NK-92 treated with Interleukin-12 subunit alpha and Interleukin-12 subunit beta, amount 100 ng/mL, for 24 hours (cell line): ENCODE data around the gene ABCC4.
"Not testable (repeated sequence)": the region's sequence is repeated elsewhere in the genome, so short reads cannot be mapped to it uniquely, and the experiment has no call there.

Experiments
- DNase-seq: peaks from one replicate; lab custom pipeline; 2025; lab: John Stamatoyannopoulos, UW

ABCC4 gene

GRCh38 chr13:95198606-95199005 is 102.6 kb downstream of the ABCC4 start:
- not testable (repeated sequence) for DNase-seq

GRCh38 chr13:95197548-95197947 is 103.7 kb downstream of the ABCC4 start:
- DNase-seq, result no peak

GRCh38 chr13:95195146-95195545 is 106.1 kb downstream of the ABCC4 start:
- DNase-seq, result no peak

- no peak for DNase-seq
These were observed 107.6 kb downstream of the ABCC4 start for GRCh38 chr13:95193509-95194230.

DNA sequence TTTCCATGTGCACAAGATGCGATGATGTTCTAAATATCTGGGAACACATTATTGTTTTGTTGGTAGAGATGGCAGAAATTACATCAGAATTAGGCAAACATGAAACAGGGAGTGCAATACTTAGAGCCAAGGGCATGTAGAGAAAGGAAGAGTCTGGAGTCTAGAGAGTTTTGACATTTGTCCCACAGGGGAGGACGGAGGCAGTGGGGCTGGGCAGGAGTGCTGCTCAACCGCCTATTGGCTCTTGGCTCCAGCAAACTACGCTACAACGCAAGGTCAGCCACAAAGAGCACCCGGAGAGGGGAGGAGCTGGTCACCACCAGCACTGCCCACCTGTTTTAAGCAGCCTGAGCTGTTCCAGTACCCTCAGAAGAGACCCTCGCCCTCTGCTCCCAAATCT is 108.3 kb downstream of the ABCC4 start:
- DNase-seq, result no peak

GRCh38 chr13:95192564-95192945 is 108.7 kb downstream of the ABCC4 start:
- DNase-seq, result not testable (repeated sequence)

DNA sequence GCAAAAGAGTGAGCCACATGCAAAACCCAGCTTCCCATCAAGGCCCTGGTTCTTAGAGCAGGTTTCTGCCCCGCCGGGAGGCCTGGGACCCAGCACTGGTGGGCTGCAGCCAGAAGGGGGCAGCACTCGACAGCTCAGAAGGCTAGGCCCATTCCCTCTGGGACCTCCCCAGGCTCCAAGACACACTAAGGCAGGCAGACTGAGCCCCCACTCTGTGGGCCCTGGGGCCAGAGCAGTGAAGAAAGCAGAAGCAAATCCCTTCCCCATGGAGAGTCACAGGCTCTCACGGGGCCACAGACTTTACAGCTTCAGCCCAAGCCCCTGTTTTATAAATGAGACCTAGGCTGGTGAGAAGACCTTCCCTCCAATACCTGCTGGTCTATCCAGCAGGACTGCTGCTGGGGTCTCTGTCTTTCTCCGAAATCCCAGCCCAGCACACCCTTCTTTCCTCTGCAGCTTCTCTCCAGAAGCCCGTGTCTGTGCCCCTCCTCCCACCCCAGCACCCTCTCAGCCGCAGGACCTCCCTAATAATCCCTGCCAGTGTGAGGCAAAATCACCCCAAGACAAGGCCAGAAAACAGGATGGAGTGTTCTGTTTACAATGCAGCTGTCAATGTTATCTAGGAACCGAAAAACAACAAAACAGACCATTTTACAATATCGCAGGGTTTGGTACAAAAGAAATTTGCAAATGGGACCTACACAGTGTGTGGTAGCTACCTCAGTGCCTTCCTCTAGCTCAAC is 109.3 kb downstream of the ABCC4 start:
- peak; percentile 23 for DNase-seq

DNA sequence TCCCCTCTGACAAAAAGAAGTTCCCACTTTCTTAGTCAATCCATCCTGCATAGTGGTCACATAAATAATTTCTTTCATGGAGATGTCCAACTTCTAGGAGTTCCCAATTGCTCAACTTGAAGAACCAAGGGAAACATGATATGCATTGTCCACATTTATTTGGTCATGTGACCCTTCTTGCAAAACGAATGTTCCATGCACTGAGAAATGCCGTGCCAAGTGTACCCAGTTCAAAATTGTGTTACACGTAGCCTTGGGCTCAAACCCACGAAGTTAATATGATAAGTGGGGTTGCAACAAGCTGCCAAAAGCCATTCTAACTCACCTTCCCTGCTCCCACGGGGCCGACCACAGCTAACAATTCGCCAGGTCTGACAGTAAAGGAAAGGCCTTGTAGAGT is 113.1 kb downstream of the ABCC4 start:
- DNase-seq, result no peak

GRCh38 chr13:95185851-95186250 is 115.4 kb downstream of the ABCC4 start:
- no peak for DNase-seq

DNA sequence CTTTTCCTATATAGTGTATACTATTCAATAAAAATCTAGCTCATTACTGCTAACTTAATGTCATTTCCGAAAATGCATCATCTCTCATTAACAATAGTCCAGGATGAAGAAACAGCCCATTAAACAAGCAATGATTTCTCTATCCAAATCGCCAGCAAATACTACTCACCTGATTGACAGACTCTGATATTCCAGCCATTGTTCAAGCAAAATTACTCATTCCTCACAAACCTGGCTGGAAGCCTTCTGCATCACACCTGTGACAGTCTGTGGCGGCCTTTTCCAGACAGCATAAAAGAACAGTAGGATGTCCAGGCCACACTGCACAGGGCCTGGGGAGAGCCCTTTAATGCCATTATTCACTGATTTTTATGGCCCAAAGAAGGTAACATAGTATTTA is 115.9 kb downstream of the ABCC4 start:
- DNase-seq, result no peak

- DNase-seq, result no peak
These were observed 116.9 kb downstream of the ABCC4 start for GRCh38 chr13:95184317-95184716.

DNA sequence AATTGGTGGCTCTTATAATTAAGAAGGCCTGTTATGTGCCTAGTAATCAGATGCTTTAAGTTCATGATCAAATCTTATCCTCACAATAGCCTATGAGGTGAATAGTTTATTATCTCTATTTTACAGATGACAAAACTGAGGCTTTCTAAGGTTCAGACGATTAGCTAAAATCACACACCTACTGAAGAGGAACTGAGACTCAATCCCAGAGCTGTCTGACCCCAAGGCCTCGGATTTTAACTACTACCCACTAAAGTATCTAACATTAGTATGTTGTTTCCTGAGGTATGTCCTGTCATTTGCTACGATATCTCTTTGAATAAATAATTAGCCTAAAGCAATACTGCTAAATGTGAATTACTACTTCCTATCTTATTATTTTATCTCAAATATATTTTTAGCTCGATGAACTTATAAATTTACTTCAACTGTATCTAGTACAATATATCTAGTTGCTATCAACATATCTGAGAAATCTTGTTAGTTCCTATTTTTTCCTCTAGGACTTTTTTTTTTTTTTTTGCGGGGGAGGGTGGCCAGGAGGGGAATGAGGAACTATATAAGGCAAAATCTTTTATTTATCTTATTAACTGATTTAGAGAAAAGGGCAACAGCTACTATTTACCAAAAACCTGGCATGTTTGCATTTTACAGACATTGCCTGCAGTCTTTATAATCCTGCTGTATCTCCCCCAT is 118.5 kb downstream of the ABCC4 start:
- no peak for DNase-seq

- DNase-seq, result no peak
These were observed 119.7 kb downstream of the ABCC4 start for GRCh38 chr13:95181586-95181985.

DNA sequence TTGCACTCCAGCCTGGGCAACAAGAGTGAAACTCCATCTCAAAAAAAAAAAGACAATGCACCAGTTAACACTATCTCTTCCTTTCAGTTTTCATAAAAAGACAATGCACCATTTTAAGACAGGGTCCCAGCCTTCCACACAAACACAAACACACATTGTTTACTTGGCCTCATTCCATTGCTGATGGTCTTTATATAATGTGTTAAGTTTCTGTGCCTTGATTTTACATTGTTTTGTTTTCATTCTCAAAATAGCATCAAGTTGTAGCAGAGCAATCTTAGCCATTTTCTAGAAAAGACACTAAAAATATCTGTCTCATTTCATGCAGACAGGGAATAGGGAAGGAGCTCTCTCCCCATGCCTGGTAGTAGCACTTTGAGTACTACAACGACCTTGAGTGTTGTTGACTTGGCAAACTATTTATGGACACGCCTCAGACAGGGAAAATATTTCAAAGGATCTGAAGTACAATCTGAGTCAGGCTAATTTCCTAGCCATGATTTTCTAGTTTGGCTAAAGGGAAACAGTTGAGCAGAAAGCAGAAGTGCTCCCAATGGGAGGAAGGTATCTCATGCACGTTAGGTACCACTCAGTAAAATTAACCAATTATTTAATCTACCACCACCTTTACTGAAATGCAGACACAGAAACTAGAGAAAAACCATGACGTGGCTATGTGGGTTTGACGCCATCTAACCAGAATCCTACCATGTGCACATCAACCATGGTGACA is 120.6 kb downstream of the ABCC4 start:
- no peak for DNase-seq

GRCh38 chr13:95176611-95177259 is 124.5 kb downstream of the ABCC4 start:
- DNase-seq, result no peak

- no peak for DNase-seq
These were observed 126.7 kb downstream of the ABCC4 start for GRCh38 chr13:95174517-95174916.

- no peak for DNase-seq
These were observed 133.1 kb downstream of the ABCC4 start for GRCh38 chr13:95168191-95168590.

DNA sequence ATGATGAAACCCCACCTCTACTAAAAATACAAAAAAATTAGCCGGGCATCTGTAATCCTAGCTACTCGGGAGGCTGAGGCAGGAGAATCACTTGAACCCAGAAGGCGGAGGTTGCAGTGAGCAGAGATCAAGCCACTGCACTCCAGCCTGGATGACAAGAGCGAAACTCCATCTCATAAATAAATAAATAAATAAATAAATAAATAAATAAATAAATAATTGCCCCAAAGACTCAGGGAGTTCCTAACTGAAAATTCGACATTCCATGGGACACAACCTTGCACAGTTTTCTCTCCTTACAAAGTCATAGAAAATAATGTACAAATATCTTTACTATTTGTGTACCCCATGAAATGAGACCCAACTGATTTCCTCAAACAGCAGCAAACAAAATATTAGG is 134.2 kb downstream of the ABCC4 start:
- not testable (repeated sequence) for DNase-seq

DNA sequence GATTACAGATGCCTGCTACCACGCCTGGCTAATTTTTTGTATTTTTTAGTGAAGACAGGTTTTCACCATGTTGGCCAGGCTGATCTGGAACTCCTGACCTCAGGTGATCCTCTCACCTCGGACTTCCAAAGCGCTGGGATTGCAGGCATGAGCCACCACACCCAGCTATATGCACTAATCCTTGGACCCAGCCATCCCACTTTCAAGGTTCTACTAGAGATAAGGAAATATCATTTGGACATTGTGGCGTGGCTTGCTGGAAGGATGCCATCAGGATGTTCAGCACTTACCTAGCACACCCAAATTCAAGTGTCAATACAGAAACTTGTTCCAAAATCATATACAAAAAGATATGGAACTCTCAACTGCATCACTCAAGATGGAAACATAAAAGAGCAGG is 136.4 kb downstream of the ABCC4 start:
- no peak for DNase-seq

- DNase-seq, result no peak
These were observed 140.9 kb downstream of the ABCC4 start for GRCh38 chr13:95160112-95160906.

DNA sequence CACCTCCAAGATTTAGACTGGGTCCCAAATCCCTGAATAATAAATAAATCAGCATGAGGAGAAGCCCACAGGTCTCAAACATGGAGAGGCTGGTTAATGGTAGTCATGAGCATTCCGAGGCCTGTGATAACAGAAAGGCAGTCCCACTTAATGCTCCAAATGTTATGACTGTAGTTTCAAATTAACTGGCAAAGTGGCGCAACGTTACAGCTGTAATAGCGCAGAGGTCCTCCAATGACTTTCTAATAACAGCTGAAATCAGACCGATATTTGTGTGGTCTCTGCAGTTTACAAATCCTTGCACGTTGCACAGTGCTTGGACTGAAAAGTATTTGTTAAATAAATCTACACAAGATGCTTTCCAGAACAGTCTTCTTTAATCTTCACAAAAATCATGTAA is 141.8 kb downstream of the ABCC4 start:
- DNase-seq, result no peak
